ENCODE results near the gene ZIC4.

GRCh38 chr3:147419781-147420224 is 13.5 kb upstream of the ZIC4 start:
- no peak for TF ChIP-seq POLR2A (IDR thresholded peaks at IDR 0.05)
- TF ChIP-seq CTCF (IDR thresholded peaks at IDR 0.05), result no peak

Data from heart left ventricle (tissue), 13 donors.